Measurements from ENCODE around the gene BCOR.

Gene BCOR

DNA sequence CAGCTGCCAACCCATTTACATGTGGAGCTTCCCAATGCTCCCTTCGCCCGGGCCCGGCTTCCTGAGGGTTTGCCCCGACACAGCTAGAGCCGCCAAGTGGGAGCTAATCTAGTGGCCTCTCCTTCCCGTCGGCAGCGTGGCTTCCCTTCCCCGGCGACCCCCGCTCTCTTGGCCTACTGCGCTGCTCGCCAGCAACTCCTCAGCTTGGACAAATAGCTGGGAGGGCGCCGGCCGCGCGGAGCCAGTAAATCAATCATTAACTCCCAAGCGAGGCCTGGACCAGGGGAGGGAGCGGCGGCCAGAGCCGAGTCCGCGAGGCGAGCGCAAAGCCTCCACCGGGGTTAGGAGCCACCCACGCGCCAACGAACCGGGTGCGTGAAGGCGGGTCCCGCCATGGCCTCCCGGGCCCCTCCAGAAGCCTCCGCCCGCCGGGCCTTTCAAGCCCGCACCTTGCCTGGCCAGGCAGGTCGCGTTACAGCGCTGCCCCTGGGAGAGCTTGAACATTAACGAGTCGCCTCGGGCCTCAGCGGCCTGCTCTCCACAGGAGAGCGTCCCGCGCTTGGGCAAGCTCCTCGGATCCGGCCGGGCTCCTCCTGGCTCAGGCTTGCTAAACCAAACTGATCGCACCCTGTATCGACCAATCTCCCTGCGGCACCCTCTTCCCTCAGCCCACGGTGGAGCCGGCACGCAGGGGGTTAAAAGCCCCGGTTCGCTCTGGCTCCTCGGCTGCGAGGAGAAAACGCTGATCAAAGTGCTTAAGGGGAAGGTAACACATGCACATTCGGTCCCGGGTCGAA lies 10.6 kb upstream of the BCOR start:
- peak overlapping the region; percentile 51 for H3K4me3 ChIP-seq (ENCODE audit: severe bottlenecking)
- ATAC-seq (ENCODE audit: low read depth) (peak; percentile 3; the same call in 1 of the 3 replicates), DNase-seq (ENCODE audit: low spot score) (no peak)
- no peaks in the 10 kb centered on the region for H3K27me3 ChIP-seq (ENCODE audit: insufficient read depth, poor library complexity, severe bottlenecking)
- TF ChIP-seq, protein P1, sequence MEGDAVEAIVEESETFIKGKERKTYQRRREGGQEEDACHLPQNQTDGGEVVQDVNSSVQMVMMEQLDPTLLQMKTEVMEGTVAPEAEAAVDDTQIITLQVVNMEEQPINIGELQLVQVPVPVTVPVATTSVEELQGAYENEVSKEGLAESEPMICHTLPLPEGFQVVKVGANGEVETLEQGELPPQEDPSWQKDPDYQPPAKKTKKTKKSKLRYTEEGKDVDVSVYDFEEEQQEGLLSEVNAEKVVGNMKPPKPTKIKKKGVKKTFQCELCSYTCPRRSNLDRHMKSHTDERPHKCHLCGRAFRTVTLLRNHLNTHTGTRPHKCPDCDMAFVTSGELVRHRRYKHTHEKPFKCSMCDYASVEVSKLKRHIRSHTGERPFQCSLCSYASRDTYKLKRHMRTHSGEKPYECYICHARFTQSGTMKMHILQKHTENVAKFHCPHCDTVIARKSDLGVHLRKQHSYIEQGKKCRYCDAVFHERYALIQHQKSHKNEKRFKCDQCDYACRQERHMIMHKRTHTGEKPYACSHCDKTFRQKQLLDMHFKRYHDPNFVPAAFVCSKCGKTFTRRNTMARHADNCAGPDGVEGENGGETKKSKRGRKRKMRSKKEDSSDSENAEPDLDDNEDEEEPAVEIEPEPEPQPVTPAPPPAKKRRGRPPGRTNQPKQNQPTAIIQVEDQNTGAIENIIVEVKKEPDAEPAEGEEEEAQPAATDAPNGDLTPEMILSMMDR (IDR thresholded peaks at IDR 0.05; ENCODE audit: poor library complexity, severe bottlenecking), result no peak
- H3K9me3 ChIP-seq (ENCODE audit: severe bottlenecking), result no peaks in the 10 kb centered on the region
- H3K27ac ChIP-seq (ENCODE audit: poor library complexity, severe bottlenecking), result peak overlapping the region; percentile 86
- no peaks in the 10 kb centered on the region for H3K4me1 ChIP-seq (ENCODE audit: insufficient read depth, poor library complexity, severe bottlenecking)
- H3K36me3 ChIP-seq (ENCODE audit: low read depth), result no peaks in the 10 kb centered on the region

DNA sequence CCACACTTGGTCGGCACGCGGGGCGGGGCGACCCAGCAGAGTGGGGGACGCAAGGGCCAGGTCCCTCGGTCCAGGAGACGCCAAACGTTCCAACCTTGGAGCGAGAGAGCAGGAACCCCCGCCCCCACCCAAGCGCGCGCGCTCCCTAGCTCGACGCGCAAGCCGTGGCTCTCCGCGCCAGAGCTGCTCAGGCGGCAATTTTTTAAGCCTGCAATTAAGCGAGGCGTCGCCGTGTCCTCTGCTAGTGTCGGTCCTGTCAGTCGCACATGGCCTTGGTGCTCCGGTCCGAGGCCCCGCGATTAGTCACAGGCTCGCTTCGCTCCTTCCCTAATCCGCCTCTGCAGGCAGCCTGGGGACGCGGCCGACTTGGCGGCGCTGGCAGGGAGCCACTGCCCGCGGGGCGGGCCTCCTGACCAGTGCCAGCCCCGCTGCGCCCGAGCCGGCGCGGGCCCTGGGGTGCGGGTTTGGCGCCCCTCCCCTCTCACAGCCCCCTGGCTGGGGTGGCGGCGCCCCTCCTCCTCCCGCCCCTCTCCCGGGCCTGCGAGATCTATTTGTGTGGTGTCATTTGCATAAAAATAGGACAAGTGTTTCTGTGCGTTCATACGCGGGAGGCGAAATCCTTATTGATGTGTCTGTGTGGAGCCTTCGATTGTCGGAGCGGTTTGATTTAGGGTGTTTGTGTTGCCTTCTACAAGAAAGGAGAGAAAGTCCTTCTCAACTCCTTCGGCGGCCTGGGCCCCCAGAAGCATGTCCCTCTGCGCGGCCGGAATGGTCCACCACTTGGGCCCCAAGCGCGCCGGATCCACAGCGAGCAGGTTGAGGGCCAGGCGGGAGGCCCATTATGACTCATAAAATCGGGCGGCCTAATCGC lies 9.8 kb upstream of the BCOR start:
- H3K4me1 ChIP-seq (ENCODE audit: insufficient read depth, poor library complexity, severe bottlenecking), result no peaks in the 10 kb centered on the region
- TF ChIP-seq, protein P1 (IDR thresholded peaks at IDR 0.05; ENCODE audit: poor library complexity, severe bottlenecking), result no peak
- H3K9me3 ChIP-seq (ENCODE audit: severe bottlenecking), result no peaks in the 10 kb centered on the region
- H3K4me3 ChIP-seq (ENCODE audit: severe bottlenecking), result no peak overlapping the region
- no peak for DNase-seq (ENCODE audit: low spot score)
- no peaks in the 10 kb centered on the region for H3K36me3 ChIP-seq (ENCODE audit: low read depth)
- H3K27me3 ChIP-seq (ENCODE audit: insufficient read depth, poor library complexity, severe bottlenecking), result no peaks in the 10 kb centered on the region
- no peak for ATAC-seq (ENCODE audit: low read depth)
- H3K27ac ChIP-seq (ENCODE audit: poor library complexity, severe bottlenecking), result peak overlapping the region; percentile 82

DNA sequence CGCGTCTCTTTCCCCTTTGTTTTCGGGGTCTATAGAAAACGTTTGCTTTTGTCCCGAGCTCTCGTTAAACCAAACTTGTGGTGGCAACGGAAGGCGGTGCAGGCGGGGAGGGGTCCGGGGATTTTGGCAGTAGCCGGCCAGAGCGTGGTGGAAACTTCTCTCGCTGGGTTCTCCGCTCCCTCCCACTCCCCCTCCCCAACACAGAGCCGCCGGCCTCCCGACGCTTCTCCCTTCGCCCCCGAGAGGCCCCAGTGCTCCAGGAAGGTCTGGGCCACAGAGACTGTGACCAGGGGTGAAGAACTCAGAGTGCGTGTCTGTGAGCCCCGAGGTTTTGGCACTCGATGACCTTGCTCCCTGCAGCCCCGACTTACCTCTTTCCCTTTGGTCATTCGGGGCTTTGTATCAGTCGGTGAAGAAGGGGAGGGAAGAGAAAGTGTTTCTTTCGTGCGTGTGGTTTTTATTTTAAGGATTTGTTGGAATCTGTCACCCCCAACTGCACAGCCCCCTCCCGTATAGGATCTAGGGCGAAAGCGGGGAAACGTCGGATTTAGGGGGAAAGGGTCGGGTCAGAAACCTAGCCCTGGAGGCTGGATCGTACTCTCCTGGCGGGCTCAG lies 9.0 kb upstream of the BCOR start:
- Histone ChIP-seq H3K27ac (ENCODE audit: poor library complexity, severe bottlenecking) (peak overlapping the region; percentile 82), H3K36me3 (ENCODE audit: low read depth) (no peaks in the 10 kb centered on the region), H3K4me3 (ENCODE audit: severe bottlenecking) (peak overlapping the region; percentile 53), H3K9me3 (ENCODE audit: severe bottlenecking) (no peaks in the 10 kb centered on the region), H3K27me3 (ENCODE audit: insufficient read depth, poor library complexity, severe bottlenecking) (no peaks in the 10 kb centered on the region), H3K4me1 (ENCODE audit: insufficient read depth, poor library complexity, severe bottlenecking) (no peaks in the 10 kb centered on the region)
- DNase-seq (ENCODE audit: low spot score) (no peak), ATAC-seq (ENCODE audit: low read depth) (no peak)
- TF ChIP-seq, protein P1 (IDR thresholded peaks at IDR 0.05; ENCODE audit: poor library complexity, severe bottlenecking), result no peak

DNA sequence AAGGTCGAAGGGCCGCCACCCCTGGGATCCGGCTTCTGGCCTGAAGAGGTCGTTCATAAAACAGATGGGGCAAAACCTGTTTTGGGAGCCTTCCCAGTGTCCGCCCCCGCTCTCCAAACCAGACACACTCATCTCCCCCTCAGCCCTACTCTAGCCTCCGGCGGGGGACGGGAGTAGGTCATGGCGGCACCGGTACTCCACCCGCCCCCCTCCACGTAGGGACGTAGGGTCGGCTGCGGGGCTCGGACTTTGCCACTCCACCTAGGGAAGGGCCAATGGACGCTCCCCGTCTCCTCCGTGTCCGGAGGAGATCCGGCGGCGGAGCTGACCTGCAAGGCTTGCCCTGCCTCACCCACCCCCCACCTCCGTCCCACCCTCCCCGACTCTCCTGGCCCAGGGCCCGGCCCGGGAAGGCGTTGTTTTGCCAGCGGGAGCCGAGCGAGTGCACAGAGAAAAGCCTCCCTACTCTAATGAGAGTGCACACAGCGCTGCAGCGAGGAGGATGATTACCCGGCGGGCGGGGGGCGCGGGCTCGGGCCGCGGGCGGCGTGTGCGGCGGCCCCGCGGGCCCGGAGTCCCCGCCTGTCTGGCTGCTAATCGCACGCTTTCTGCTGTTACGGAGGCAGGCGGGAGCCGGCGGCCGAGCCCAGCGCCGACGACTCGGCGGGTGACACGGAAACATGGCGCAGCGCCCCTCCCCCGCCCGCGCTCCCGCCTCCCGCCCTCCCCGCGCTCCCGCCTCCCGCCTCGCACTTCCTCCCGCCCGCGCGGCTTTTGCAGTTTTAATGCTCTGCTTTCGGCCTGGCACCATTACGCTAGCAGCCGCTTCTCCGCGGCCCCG lies 8.3 kb upstream of the BCOR start:
- TF ChIP-seq, protein P1 (IDR thresholded peaks at IDR 0.05; ENCODE audit: poor library complexity, severe bottlenecking), result no peak
- DNase-seq (ENCODE audit: low spot score), result no peak
- no peaks in the 10 kb centered on the region for H3K4me1 ChIP-seq (ENCODE audit: insufficient read depth, poor library complexity, severe bottlenecking)

More for the DNA sequence above, 8.3 kb upstream of the BCOR start:
- no peaks in the 10 kb centered on the region for H3K9me3 ChIP-seq (ENCODE audit: severe bottlenecking)
- ATAC-seq (ENCODE audit: low read depth), result peak; percentile 21; the same call in 2 of the 3 replicates
- peak overlapping the region; percentile 53 for H3K4me3 ChIP-seq (ENCODE audit: severe bottlenecking)
- H3K27me3 ChIP-seq (ENCODE audit: insufficient read depth, poor library complexity, severe bottlenecking), result no peaks in the 10 kb centered on the region
- H3K36me3 ChIP-seq (ENCODE audit: low read depth), result no peaks in the 10 kb centered on the region
- H3K27ac ChIP-seq (ENCODE audit: poor library complexity, severe bottlenecking), result peak overlapping the region; percentile 82

Measured in RWPE2 (cell line).